Activated naive CD8-positive, alpha-beta T cell treated with anti-CD3 and anti-CD28 coated beads, Interleukin-2, amount 10 ng/mL, durations not matched to agents 7 days and 5 days (primary cell): ENCODE measurements around the gene ESRRB. TPM values are rescaled to one million over a fixed set of nuclear protein-coding genes. Genes with fewer than 3 reads are reported as not detected.

Source experiments
- ATAC-seq: fragments of 150-1000 bp; cut with Tn5 transposase; one replicate; pipeline ENCODE4 v1.10.0; 2021; ENCODE audit warnings: low read depth, moderate library complexity
- POLR2A ChIA-PET: fragments of 350-600 bp; sonication (Branson Sonifier 250); formaldehyde crosslinking; loops from one replicate; lab custom pipeline; 2021; ENCODE audit warnings: antibody characterized with exemption; lab: Charles Lee
- DNase-seq: peaks from one replicate; pipeline ENCODE4 v3.0.0; 2021
- H3K27ac Mint-ChIP-seq: one replicate; pipeline ENCODE4 v1.8.0; 2022; ENCODE audit warnings: mild to moderate bottlenecking, mixed read lengths
- H3K27me3 Mint-ChIP-seq: one replicate; pipeline ENCODE4 v1.8.0; 2022; ENCODE audit warnings: mild to moderate bottlenecking, moderate library complexity, mixed read lengths
- H3K36me3 Mint-ChIP-seq: one replicate; pipeline ENCODE4 v1.8.0; 2021; ENCODE audit warnings: mild to moderate bottlenecking, mixed read lengths
- H3K4me1 Mint-ChIP-seq: one replicate; pipeline ENCODE4 v1.8.0; 2021; ENCODE audit warnings: mixed read lengths
- H3K4me3 Mint-ChIP-seq: one replicate; pipeline ENCODE4 v1.8.0; 2022; ENCODE audit warnings: mild to moderate bottlenecking, moderate library complexity, mixed read lengths
- H3K9me3 Mint-ChIP-seq: one replicate; pipeline ENCODE4 v1.8.0; 2021; ENCODE audit warnings: mixed read lengths
- total RNA-seq, 2 experiments: library from RNA; stranded (reverse); gene quantifications; one replicate each; pipeline ENCODE4 v1.2.3, GENCODE V29; 2021

The ESRRB gene
- total RNA-seq, 2 experiments from 2014 or later = 0.14 TPM; not detected in 1

DNA sequence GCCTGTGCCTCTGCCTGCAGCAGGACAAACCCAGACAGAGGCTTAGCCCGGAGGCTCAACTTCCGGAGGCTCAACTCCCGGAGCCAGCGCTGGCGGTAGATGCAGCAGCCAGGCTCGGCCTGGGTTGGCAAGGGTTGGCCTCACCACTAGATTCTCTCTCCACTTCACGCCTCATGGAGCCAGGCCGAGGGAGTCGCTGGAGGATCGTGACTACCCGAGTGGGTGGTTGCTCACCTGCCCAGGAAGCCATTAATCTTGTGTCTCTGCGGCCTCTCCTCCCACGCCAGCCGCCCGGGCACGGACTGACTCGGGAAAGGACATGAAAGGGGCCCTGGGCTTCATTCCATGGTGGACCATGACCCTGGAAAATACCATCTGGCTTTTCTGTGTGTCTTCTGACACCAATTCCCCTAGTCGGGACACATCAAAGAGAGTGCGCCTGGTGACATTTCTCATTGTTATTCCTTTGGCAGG is 20.8 kb downstream of the ESRRB start:
- no peak for DNase-seq
- Mint-ChIP-seq H3K4me3 (no peak overlapping the region), H3K4me1 (no peaks in the 10 kb centered on the region), H3K9me3 (no peaks in the 10 kb centered on the region), H3K27me3 (peaks cover 4% of the 10 kb centered on the region), H3K27ac (no peak overlapping the region), H3K36me3 (no peaks in the 10 kb centered on the region)
- POLR2A ChIA-PET = no interaction called here
- ATAC-seq = no peak

DNA sequence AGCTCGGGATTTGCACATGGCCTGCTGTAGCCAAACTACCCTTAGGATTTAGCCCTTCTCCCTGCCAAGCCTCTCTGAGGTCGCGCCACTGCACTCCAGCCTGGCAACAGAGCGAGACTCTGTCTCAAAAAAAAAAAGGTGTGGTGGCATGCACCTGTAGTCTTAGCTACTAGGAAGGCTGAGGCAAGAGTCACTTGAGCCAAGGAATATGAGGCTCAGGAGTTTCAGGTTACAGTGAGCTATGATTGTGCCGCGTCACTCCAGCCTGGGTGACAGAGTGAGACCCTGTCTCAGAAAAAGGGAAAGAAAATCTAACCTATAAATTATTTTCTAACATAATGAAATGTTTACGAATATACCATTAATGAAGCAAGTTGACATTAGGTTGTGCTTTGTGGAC is 29.7 kb downstream of the ESRRB start:
- POLR2A ChIA-PET = no interaction called here
- H3K4me3 Mint-ChIP-seq = no peak overlapping the region
- H3K4me1 Mint-ChIP-seq = no peaks in the 10 kb centered on the region
- H3K27me3 Mint-ChIP-seq = peaks cover 6% of the 10 kb centered on the region
- no peak overlapping the region for H3K27ac Mint-ChIP-seq
- no peaks in the 10 kb centered on the region for H3K9me3 Mint-ChIP-seq
- no peaks in the 10 kb centered on the region for H3K36me3 Mint-ChIP-seq
- DNase-seq = no peak
- no peak for ATAC-seq

DNA sequence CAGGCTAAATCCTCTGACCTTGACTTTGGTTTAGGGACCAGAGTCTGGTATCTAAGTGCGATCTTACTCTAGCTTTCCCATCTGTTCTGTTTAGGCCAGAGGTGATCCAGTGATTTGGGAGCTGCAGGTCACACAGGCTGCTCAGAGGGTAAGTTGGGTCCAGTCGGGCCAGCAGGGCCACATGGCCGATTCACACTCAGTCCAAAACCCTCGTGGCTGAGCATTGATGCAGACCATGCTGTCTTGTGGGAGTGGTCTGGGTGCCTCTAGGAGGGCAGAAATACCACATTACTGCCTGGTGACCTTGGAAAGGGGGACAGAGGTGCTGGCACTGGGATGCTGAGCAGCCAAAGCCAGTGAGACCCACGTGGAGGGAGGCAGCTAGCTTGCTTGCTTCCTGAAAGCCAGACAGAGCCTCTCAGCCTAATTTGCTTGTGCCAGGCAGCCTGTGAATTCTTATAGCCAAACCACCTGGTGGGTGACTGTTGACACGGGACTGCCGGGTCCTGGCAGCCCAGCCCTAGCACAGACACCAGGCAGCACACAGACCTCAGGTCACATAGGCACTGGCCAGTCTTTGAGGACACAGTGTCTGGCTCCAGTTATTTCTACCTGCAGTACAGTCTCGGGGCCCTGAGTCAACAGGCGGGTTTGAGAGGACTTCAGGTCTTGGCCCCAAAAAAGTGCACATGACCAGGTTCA is 31.7 kb downstream of the ESRRB start:
- H3K27me3 Mint-ChIP-seq = peaks cover 10% of the 10 kb centered on the region

DNA sequence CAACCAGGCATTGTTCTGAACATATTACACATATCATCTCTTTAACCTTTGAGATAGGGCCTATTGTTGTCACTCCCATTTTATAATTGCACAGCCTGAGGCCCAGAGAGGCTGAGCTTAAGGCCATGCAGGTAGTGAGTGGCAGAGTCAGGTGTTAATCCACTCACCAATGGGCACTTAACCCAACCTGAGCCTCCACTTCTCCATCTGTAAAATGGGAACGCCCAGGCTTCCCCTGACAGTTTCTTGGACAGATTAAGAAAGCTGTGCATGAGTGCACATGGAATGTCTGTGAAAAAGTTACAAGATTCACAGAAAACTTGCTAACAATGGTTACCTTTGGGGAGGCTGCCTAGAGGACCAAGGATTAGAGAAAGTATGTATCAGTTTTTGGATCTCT is 32.9 kb downstream of the ESRRB start:
- Mint-ChIP-seq H3K4me1 (no peaks in the 10 kb centered on the region), H3K27ac (no peak overlapping the region), H3K9me3 (no peaks in the 10 kb centered on the region), H3K27me3 (peaks cover 17% of the 10 kb centered on the region), H3K36me3 (no peaks in the 10 kb centered on the region), H3K4me3 (no peak overlapping the region)
- POLR2A ChIA-PET = no interaction called here
- DNase-seq (no peak), ATAC-seq (no peak)

More for the DNA sequence above, 31.7 kb downstream of the ESRRB start:
- no peaks in the 10 kb centered on the region for H3K9me3 Mint-ChIP-seq
- ATAC-seq (no peak), DNase-seq (no peak)
- POLR2A ChIA-PET = no interaction called here
- H3K4me1 Mint-ChIP-seq = no peaks in the 10 kb centered on the region
- H3K36me3 Mint-ChIP-seq = no peaks in the 10 kb centered on the region
- no peak overlapping the region for H3K4me3 Mint-ChIP-seq
- no peak overlapping the region for H3K27ac Mint-ChIP-seq

DNA sequence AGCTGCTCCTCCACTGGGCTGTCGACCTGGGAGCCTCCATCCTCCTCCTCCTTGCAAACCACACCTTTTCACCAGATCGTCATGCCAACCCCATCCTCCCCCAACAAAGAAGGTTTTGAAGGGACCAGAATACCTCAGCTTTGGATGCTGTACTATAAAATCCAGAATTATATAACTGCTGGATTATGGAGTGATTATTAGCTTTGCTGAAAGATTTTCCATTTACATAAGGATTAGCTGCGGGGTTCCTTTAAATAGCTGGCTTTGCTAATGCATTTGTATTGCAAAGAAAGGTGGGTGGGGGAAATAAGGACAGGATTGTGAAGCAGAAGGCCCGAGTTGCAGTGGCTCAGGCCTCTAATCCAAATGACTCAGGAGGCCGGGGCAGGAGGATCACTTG is 36.6 kb downstream of the ESRRB start:
- Mint-ChIP-seq H3K27me3 (peaks cover 39% of the 10 kb centered on the region), H3K36me3 (no peaks in the 10 kb centered on the region), H3K4me3 (no peak overlapping the region), H3K9me3 (no peaks in the 10 kb centered on the region), H3K4me1 (no peaks in the 10 kb centered on the region), H3K27ac (no peak overlapping the region)
- DNase-seq (no peak), ATAC-seq (no peak)
- POLR2A ChIA-PET = no interaction called here

DNA sequence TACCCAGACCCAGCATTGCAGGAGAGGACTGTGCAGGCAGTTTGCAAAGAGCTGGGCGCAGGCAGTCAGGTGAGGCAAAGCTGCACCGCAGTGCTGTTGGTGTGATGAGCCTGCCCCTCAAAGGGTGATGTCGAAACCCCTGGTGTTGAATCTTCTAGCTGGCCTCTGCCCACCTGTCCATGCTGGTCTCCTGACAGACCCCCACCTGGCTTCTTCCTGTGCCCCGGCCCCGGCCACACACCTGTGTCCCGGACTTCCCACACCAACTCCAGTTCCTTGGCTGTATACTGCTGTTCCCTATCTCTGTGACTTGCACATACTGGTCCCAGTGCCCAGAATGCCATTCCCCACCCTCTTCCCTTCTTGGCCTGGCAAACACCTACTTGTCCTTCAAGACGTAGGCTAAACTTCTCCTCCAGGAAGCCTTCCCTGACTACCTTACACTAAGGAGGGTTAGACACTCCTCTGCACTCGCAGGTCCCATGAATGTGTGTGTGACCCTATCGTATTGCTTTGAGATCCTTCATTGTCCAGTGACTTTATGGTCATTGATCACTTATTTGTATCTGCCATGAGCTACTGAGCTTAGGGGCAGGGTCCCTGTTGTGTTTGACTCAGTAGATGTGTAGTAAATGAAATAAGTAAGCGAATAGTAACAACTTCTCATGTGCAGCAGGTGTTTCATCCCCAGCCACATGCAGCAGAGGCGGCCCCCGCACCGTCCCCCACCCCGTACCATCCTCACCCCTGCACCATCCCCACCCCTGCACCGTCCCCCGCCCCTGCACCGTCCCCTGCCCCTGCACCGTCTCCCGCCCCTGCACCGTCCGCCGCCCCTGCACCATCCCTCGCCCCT is 37.4 kb downstream of the ESRRB start:
- Mint-ChIP-seq H3K27me3 (peaks cover 43% of the 10 kb centered on the region), H3K36me3 (no peaks in the 10 kb centered on the region), H3K4me3 (no peak overlapping the region), H3K9me3 (no peaks in the 10 kb centered on the region), H3K4me1 (no peaks in the 10 kb centered on the region), H3K27ac (no peak overlapping the region)
- no peak for ATAC-seq
- no peak for DNase-seq
- POLR2A ChIA-PET = no interaction called here

GRCh38 chr14:76413962-76414600 is 38.1 kb downstream of the ESRRB start:
- Mint-ChIP-seq H3K4me1 (no peaks in the 10 kb centered on the region), H3K36me3 (no peaks in the 10 kb centered on the region), H3K27ac (no peak overlapping the region), H3K9me3 (no peaks in the 10 kb centered on the region), H3K4me3 (no peak overlapping the region), H3K27me3 (peaks cover 43% of the 10 kb centered on the region)
- ATAC-seq (no peak), DNase-seq (no peak)
- POLR2A ChIA-PET = no interaction called here

DNA sequence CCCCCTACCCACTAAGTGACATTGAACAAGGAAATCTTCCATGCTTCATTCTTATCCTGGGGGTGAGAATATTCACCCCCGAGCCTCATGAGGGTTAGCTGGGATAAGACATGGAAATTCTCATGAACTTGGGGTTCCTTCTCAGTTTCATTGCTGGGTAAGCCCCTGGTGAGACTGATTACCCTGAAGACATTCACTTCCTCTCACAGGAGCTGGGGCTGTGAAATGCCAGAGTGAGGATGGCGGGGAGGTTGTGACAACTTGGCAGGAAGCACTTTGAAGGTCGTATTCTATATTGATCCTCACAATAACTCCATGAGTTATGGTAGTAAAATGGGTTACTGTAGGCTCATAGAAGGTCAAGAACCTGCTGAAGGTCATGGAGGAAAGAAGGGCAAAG is 43.5 kb downstream of the ESRRB start:
- POLR2A ChIA-PET = no interaction called here
- Mint-ChIP-seq H3K27ac (no peak overlapping the region), H3K27me3 (peaks cover 28% of the 10 kb centered on the region), H3K4me1 (no peaks in the 10 kb centered on the region), H3K36me3 (no peaks in the 10 kb centered on the region), H3K9me3 (no peaks in the 10 kb centered on the region), H3K4me3 (no peak overlapping the region)
- no peak for DNase-seq
- no peak for ATAC-seq

DNA sequence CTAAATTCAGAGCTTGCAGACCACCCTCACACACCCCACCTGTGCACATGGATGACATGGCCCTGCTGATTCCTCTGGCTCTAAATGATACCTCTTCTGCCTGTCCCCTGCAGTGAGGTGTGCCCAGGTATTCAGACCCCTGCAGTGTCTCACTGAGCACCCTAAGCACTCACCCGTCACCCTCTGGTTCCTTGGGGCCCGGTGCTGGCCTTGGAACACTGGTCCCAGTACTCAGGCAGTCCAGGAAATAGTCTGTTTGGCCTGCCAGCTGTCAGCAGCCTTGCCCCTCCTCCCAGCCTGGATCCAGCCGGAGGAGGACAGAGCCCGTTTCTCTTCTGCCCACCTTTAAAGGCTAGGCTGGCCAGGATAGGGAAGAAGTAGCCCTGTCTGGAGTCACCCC is 44.9 kb downstream of the ESRRB start:
- POLR2A ChIA-PET = no interaction called here
- no peaks in the 10 kb centered on the region for H3K36me3 Mint-ChIP-seq
- DNase-seq (no peak), ATAC-seq (no peak)
- no peaks in the 10 kb centered on the region for H3K4me1 Mint-ChIP-seq
- no peak overlapping the region for H3K27ac Mint-ChIP-seq
- H3K27me3 Mint-ChIP-seq = peaks cover 15% of the 10 kb centered on the region
- H3K9me3 Mint-ChIP-seq = no peaks in the 10 kb centered on the region
- H3K4me3 Mint-ChIP-seq = no peak overlapping the region

GRCh38 chr14:76421662-76422061 is 45.7 kb downstream of the ESRRB start:
- Mint-ChIP-seq H3K4me3 (no peak overlapping the region), H3K9me3 (no peaks in the 10 kb centered on the region), H3K36me3 (no peaks in the 10 kb centered on the region), H3K27me3 (peaks cover 8% of the 10 kb centered on the region), H3K27ac (no peak overlapping the region), H3K4me1 (no peaks in the 10 kb centered on the region)
- no peak for DNase-seq
- no peak for ATAC-seq
- POLR2A ChIA-PET = no interaction called here

DNA sequence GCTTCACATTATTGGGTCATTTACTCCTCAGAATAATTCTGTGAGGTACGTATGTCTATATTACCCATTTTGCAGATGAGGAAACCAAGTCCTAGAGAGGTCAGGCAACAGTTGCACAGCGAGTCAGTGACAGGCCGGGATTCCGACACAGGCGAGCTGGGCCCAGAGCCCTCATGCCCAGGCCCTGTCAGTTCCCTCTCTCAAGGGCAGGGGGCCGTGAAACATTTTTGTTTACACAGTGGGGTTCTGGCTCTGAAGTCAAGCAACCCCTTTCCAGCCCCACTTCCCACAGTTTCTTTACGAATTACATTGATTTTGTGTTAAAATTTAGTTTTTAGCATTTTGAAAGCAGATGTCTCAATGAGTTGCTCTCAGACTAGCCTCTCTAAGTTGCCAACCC is 46.7 kb downstream of the ESRRB start:
- Mint-ChIP-seq H3K9me3 (no peaks in the 10 kb centered on the region), H3K36me3 (no peaks in the 10 kb centered on the region), H3K27ac (no peak overlapping the region), H3K4me3 (no peak overlapping the region), H3K4me1 (no peaks in the 10 kb centered on the region), H3K27me3 (peaks cover 4% of the 10 kb centered on the region)
- no peak for ATAC-seq
- DNase-seq = no peak
- POLR2A ChIA-PET = no interaction called here

DNA sequence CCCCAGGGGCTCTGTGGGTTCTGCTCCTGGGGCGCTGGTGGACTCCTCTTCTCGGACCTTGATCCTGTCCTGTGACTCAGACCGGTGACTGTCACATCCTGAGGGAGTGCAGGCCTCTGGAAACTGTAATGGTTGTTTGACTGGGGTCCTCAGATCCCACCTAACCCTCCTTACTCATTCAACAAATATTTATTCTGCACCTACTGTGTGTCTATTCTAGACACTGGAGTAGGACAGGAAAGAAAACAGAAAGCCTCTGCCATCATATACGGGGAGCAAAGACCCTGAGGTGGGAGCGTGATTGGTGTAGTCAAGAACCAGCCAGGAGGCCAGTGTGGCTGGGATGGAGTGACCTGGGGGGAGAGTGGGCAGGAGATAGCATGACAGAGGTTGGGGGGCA is 47.6 kb downstream of the ESRRB start:
- ATAC-seq = no peak
- DNase-seq = no peak
- no peaks in the 10 kb centered on the region for H3K4me1 Mint-ChIP-seq
- H3K4me3 Mint-ChIP-seq = no peak overlapping the region
- no peak overlapping the region for H3K27ac Mint-ChIP-seq
- H3K36me3 Mint-ChIP-seq = no peaks in the 10 kb centered on the region
- H3K27me3 Mint-ChIP-seq = peaks cover 2% of the 10 kb centered on the region
- H3K9me3 Mint-ChIP-seq = no peaks in the 10 kb centered on the region
- POLR2A ChIA-PET = interaction anchor here (0.6 kb wide), 1 partner anchor 651 kb away, joined by 3 read pairs; no protein-coding TSS in a partner anchor

DNA sequence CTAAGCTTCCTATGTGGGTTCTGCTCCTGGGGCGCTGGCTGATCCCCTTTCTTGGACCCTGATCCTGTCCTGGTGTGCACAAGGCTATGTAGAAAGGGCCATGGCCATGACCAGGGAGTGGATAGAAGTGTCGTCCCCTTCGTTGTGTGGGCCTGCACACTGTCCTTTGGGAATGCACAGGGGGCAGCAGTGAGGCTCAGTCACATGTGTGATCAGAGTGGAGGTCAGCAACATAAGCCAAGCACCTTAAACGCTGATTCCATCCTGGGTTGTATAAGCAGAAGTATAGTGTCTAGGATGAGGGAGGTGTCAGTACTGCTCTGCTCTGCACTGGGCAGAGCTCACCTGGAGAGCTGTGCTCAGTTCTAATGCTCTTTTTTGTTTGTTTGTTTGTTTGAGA is 48.4 kb downstream of the ESRRB start:
- no peaks in the 10 kb centered on the region for H3K36me3 Mint-ChIP-seq
- H3K27me3 Mint-ChIP-seq = peaks cover 2% of the 10 kb centered on the region
- H3K9me3 Mint-ChIP-seq = no peaks in the 10 kb centered on the region
- H3K4me1 Mint-ChIP-seq = no peaks in the 10 kb centered on the region
- H3K4me3 Mint-ChIP-seq = no peak overlapping the region
- POLR2A ChIA-PET = interaction anchor here (0.6 kb wide), 1 partner anchor 651 kb away, joined by 3 read pairs; no protein-coding TSS in a partner anchor
- no peak overlapping the region for H3K27ac Mint-ChIP-seq
- DNase-seq (no peak), ATAC-seq (no peak)
